Skeletal muscle tissue (tissue), 4 donors: ENCODE data around the gene TRPC4AP. TPM values are rescaled to one million over a fixed set of nuclear protein-coding genes. Genes with fewer than 3 reads are reported as not detected.

ENCODE experiments used
- H3K27ac ChIP-seq: one replicate; pipeline ENCODE4 v1.7.0; 2013; ENCODE audit warnings: mild to moderate bottlenecking, low read depth, low read length, inconsistent platforms
- H3K27me3 ChIP-seq, 3 donors: one replicate each; pipeline ENCODE4 v1.7.0; 2013; ENCODE audit warnings: low read length in 3 of 3; ENCODE audit not compliant: control insufficient read depth in 3 of 3, insufficient read depth in 3 of 3
- H3K36me3 ChIP-seq, 3 donors: one replicate each; pipeline ENCODE4 v1.7.0; 2013; ENCODE audit warnings: low read length in 3 of 3; ENCODE audit not compliant: control insufficient read depth in 3 of 3, insufficient read depth in 3 of 3
- H3K4me1 ChIP-seq, 3 donors: one replicate each; pipeline ENCODE4 v1.7.0; 2013; ENCODE audit warnings: low read length in 3 of 3, mild to moderate bottlenecking in 3 of 3; ENCODE audit not compliant: control insufficient read depth in 3 of 3, insufficient read depth in 3 of 3
- H3K4me3 ChIP-seq, 3 donors: one replicate each; pipeline ENCODE4 v1.7.0; 2013; ENCODE audit warnings: low read length in 3 of 3
- H3K9ac ChIP-seq, 3 donors: one replicate each; pipeline ENCODE4 v1.7.0; 2013; ENCODE audit warnings: low read length in 3 of 3, mild to moderate bottlenecking in 3 of 3, moderate library complexity in 2 of 3, low read depth in 1 of 3
- H3K9me3 ChIP-seq, 3 donors: one replicate each; pipeline ENCODE4 v1.7.0; 2013; ENCODE audit warnings: low read length in 3 of 3; ENCODE audit not compliant: control insufficient read depth in 3 of 3
- total RNA-seq: library from RNA; depleted of rRNA; stranded (reverse); fragments of >200 nt; gene quantifications from one replicate; pipeline ENCODE4 v1.2.3, GENCODE V29; 2014
- donor health status: Osteomylitis.

Gene TRPC4AP
- total RNA-seq, 1 donor from 2014 or later, result 49.6 TPM

GRCh38 chr20:35004749-35005462, 87.7 kb downstream of the TRPC4AP start:
- Histone ChIP-seq H3K4me3 (no peak overlapping the region), H3K36me3 (peaks cover 88 to 97% (median 93%) of the 10 kb centered on the region in 3 donors), H3K9ac (peak overlapping the region in 1 of 3 donors; percentile 16), H3K27me3 (no peaks in the 10 kb centered on the region), H3K27ac (no peak overlapping the region), H3K4me1 (peaks cover 8 to 27% (median 19%) of the 10 kb centered on the region in 3 donors), H3K9me3 (no peaks in the 10 kb centered on the region)

GRCh38 chr20:35004051-35004725, 88.4 kb downstream of the TRPC4AP start:
- Histone ChIP-seq H3K9ac (peak overlapping the region in 1 of 3 donors; percentile 8), H3K9me3 (no peaks in the 10 kb centered on the region), H3K27me3 (no peaks in the 10 kb centered on the region), H3K27ac (no peak overlapping the region), H3K4me3 (no peak overlapping the region), H3K4me1 (peaks cover 8 to 24% (median 20%) of the 10 kb centered on the region in 3 donors), H3K36me3 (peaks cover 90 to 96% (median 93%) of the 10 kb centered on the region in 3 donors)

DNA sequence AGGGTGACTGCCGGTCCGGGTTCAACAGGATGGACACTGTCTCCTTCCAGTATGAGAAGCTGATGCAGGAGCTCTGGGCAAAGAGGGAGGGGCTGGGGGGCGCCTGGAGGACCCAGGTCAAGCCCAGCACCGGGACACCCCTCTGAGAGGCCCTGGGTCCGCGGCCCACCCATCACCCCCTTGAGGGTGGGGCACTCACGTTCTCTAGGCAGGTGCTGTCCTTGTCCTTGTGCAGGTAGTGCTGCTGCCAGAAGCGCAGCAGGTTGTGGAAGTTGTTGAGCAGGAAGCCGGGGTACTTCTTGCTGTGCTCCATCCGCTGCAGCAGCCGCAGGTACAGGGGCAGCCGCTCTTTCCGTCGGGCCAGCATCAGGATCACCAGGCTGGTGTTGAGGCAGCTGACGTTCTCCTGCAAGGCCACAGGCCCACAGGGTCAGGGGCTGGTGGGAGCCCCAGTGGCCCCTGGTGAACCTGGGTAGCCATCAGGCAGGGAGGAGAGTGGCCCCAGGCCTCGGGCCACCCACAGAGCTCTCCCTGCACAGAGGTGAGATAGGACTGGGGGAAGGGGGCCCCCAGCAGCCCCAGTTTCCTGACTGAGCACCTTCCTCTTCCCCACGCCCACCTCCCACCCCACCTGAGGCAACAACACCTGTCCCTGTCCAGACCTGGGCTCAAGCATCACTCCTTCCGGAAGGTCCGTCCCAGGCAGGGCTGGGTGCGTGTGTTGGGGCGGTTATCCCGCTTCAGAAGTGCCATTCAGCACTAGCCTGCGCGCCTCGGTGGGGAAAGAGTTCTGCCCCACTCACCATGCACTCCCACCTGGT, 89.2 kb downstream of the TRPC4AP start:
- Histone ChIP-seq H3K27ac (no peak overlapping the region), H3K36me3 (peaks cover 93 to 95% (median 94%) of the 10 kb centered on the region in 3 donors), H3K27me3 (no peaks in the 10 kb centered on the region), H3K4me1 (peaks cover 1 to 20% (median 19%) of the 10 kb centered on the region in 3 donors), H3K9ac (peak overlapping the region in 1 of 3 donors; percentile 3), H3K4me3 (no peak overlapping the region), H3K9me3 (no peaks in the 10 kb centered on the region)

GRCh38 chr20:35002426-35003210, 90.0 kb downstream of the TRPC4AP start:
- H3K36me3 ChIP-seq, result peaks cover 93 to 94% (median 94%) of the 10 kb centered on the region in 3 donors
- no peak overlapping the region for H3K27ac ChIP-seq

DNA sequence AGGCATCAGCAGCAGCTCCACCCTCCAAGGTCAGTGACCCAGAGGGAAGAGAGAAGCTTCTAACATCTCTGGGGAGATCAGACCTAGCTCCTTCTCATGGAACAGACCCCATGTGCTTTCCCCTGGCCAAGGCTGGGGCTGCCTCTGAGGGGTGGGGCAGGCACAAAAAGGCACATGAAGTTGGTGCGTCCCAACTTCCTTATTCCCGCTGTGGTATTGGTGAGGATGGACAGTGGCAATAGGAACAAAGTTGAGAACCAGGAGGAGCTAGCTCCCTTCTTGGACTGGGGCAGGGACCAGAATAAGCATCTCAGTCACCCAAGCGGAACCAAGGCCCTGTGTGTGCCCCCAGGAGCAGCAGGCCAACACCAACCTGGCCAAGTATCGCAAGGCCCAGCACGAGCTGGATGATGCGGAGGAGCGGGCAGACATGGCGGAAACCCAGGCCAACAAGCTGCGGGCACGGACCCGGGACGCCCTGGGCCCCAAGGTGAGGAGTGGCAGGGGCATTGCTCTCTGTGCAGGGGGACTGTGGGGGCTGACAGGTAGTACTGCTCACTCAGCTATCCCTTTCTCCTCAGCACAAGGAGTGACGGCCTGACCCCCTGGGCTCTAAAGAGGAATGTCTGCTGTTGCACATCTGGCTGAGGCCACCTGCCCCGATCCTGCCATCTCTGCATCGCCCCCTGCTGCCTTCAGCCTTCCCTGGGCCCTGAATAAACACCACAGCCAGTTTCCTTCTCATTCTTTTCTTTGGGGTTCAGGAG, 90.8 kb downstream of the TRPC4AP start:
- H3K36me3 ChIP-seq, result peaks cover 89 to 95% (median 93%) of the 10 kb centered on the region in 3 donors
- no peak overlapping the region for H3K27ac ChIP-seq
- H3K4me1 ChIP-seq, result peaks cover 0 to 17% (median 13%) of the 10 kb centered on the region in 3 donors
- H3K9ac ChIP-seq, result peak overlapping the region in 1 of 3 donors; percentile 25
- no peaks in the 10 kb centered on the region for H3K27me3 ChIP-seq
- H3K9me3 ChIP-seq, result no peaks in the 10 kb centered on the region
- H3K4me3 ChIP-seq, result no peak overlapping the region

More at GRCh38 chr20:35002426-35003210, 90.0 kb downstream of the TRPC4AP start:
- H3K9ac ChIP-seq, result no peak overlapping the region
- H3K4me3 ChIP-seq, result no peak overlapping the region
- no peaks in the 10 kb centered on the region for H3K9me3 ChIP-seq
- peaks cover 0 to 17% (median 15%) of the 10 kb centered on the region in 3 donors for H3K4me1 ChIP-seq
- no peaks in the 10 kb centered on the region for H3K27me3 ChIP-seq

- Histone ChIP-seq H3K36me3 (peaks cover 87 to 94% (median 93%) of the 10 kb centered on the region in 3 donors), H3K9ac (no peak overlapping the region), H3K9me3 (no peaks in the 10 kb centered on the region), H3K4me1 (peaks cover 0 to 17% (median 13%) of the 10 kb centered on the region in 3 donors), H3K27ac (no peak overlapping the region), H3K27me3 (no peaks in the 10 kb centered on the region), H3K4me3 (no peak overlapping the region)
Measured at GRCh38 chr20:35000922-35001595, 91.5 kb downstream of the TRPC4AP start.

DNA sequence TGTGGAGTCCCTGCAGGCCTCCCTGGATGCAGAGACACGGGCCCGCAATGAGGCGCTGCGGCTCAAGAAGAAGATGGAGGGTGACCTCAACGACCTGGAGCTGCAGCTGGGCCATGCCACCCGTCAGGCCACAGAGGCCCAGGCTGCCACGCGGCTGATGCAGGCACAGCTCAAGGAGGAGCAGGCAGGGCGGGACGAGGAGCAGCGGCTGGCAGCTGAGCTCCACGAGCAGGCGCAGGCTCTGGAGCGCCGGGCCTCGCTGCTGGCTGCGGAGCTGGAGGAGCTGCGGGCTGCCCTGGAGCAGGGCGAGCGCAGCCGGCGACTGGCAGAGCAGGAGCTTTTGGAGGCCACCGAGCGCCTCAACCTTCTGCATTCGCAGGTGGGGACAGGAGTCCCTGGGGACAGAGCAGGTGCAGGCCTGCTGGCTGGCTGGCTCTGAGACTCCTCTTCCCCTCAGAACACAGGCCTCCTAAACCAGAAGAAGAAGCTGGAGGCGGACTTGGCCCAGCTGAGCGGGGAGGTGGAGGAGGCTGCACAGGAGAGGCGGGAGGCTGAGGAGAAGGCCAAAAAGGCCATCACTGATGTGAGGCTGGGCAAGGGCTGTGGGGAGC, 92.2 kb downstream of the TRPC4AP start:
- no peak overlapping the region for H3K9ac ChIP-seq
- H3K9me3 ChIP-seq, result no peaks in the 10 kb centered on the region
- no peak overlapping the region for H3K4me3 ChIP-seq
- peaks cover 0 to 23% (median 9%) of the 10 kb centered on the region in 3 donors for H3K4me1 ChIP-seq
- H3K36me3 ChIP-seq, result peaks cover 87 to 94% (median 93%) of the 10 kb centered on the region in 3 donors
- no peak overlapping the region for H3K27ac ChIP-seq
- H3K27me3 ChIP-seq, result no peaks in the 10 kb centered on the region

DNA sequence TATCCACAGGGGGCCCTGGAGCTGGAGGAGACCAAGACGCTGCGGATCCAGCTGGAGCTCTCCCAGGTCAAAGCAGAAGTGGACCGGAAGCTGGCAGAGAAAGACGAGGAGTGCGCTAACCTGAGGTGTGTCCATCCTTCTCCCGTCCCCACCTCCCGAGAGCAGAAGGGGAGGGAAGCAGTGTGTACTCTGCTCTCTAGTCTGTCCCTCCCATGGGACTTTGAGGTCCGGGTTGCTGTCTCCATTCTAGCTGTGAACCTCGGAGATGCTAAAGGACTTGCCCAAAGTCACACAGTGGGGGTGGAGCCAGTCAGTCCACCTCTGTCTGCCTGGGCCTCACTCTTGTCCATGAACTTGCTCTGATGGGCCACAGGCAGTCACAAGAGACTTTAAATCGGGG, 92.8 kb downstream of the TRPC4AP start:
- peaks cover 0 to 26% (median 11%) of the 10 kb centered on the region in 3 donors for H3K4me1 ChIP-seq
- peaks cover 86 to 95% (median 93%) of the 10 kb centered on the region in 3 donors for H3K36me3 ChIP-seq
- H3K27ac ChIP-seq, result no peak overlapping the region
- no peak overlapping the region for H3K9ac ChIP-seq
- no peaks in the 10 kb centered on the region for H3K27me3 ChIP-seq
- H3K9me3 ChIP-seq, result no peaks in the 10 kb centered on the region
- no peak overlapping the region for H3K4me3 ChIP-seq
